NCI-H446 treated with DMSO at 0.1 percent for 48 hours (cell line): ENCODE data around the gene ABHD4.
"Not testable (repeated sequence)": the region's sequence is repeated elsewhere in the genome, so short reads cannot be mapped to it uniquely, and the experiment has no call there.

ENCODE experiments used
- DNase-seq: peaks from one replicate; lab custom pipeline; 2025; lab: John Stamatoyannopoulos, UW

The ABHD4 gene

GRCh38 chr14:22589096-22589839 lies 8.8 kb upstream of the ABHD4 start, which contains the start of gene DAD1:
Gene DAD1, minus strand, starts transcription at chr14:22589224. Its CDS starts 67 bp downstream, at chr14:22589157.
- DNase-seq = peak; percentile 98

GRCh38 chr14:22593189-22593588 lies 4.9 kb upstream of the ABHD4 start:
- DNase-seq = no peak

- DNase-seq = no peak
Observed at GRCh38 chr14:22593601-22594000, 4.5 kb upstream of the ABHD4 start.

- no peak for DNase-seq
Observed at GRCh38 chr14:22594156-22594716, 3.9 kb upstream of the ABHD4 start.

- no peak for DNase-seq
Observed at GRCh38 chr14:22596354-22596879, 1.7 kb upstream of the ABHD4 start.

- no peak for DNase-seq
Observed at GRCh38 chr14:22597265-22597664, 835 bp upstream of the ABHD4 start.

- no peak for DNase-seq
Observed at GRCh38 chr14:22597771-22598098, 365 bp upstream of the ABHD4 start.

GRCh38 chr14:22598896-22599244 lies 770 bp downstream of the ABHD4 start:
- no peak for DNase-seq

- no peak for DNase-seq
Observed at GRCh38 chr14:22599349-22599748, 1.2 kb downstream of the ABHD4 start.

- DNase-seq = no peak
Observed at GRCh38 chr14:22600027-22600426, 1.9 kb downstream of the ABHD4 start.

GRCh38 chr14:22601456-22601855 lies 3.4 kb downstream of the ABHD4 start:
- DNase-seq = no peak

- DNase-seq = no peak
Observed at GRCh38 chr14:22601996-22602395, 3.9 kb downstream of the ABHD4 start.

GRCh38 chr14:22602862-22603261 lies 4.8 kb downstream of the ABHD4 start:
- no peak for DNase-seq

GRCh38 chr14:22606380-22606779 lies 8.3 kb downstream of the ABHD4 start:
- no peak for DNase-seq

GRCh38 chr14:22607291-22607690 lies 9.2 kb downstream of the ABHD4 start:
- no peak for DNase-seq

GRCh38 chr14:22610931-22611330 lies 12.8 kb downstream of the ABHD4 start:
- no peak for DNase-seq

- DNase-seq = no peak
Observed at GRCh38 chr14:22613106-22613695, 15.1 kb downstream of the ABHD4 start.

GRCh38 chr14:22613736-22614239 lies 15.7 kb downstream of the ABHD4 start:
- no peak for DNase-seq

- no peak for DNase-seq
Observed at GRCh38 chr14:22614240-22614799, 16.2 kb downstream of the ABHD4 start.

- DNase-seq = not testable (repeated sequence)
Observed at GRCh38 chr14:22615765-22616164, 17.7 kb downstream of the ABHD4 start.

GRCh38 chr14:22622255-22622654 lies 24.2 kb downstream of the ABHD4 start:
- DNase-seq = no peak

- DNase-seq = no peak
Observed at GRCh38 chr14:22623047-22623446, 24.9 kb downstream of the ABHD4 start.

- DNase-seq = no peak
Observed at GRCh38 chr14:22626590-22626989, 28.5 kb downstream of the ABHD4 start.
